Endothelial cell of umbilical vein (primary cell): ENCODE measurements around the gene LYVE1. TPM values are rescaled to one million over a fixed set of nuclear protein-coding genes. Genes with fewer than 3 reads are reported as not detected.

Experiments
- BruUV-seq: library from RNA; stranded (reverse); fragments of 400-500 nt; replicated peaks from 2 replicates; lab custom pipeline; 2021; lab: Mats Ljungman, UMichigan
- CTCF ChIA-PET: fragments of 300-600, 350-600 bp; sonication (Branson Sonifier 250); formaldehyde crosslinking; loops from one replicate; lab custom pipeline; 2021; ENCODE audit warnings: antibody characterized with exemption, inconsistent platforms; lab: Charles Lee
- POLR2A ChIA-PET: fragments of 300-600, 350-600 bp; sonication (Branson Sonifier 250); formaldehyde crosslinking; loops from one replicate; lab custom pipeline; 2021; ENCODE audit warnings: antibody characterized with exemption, inconsistent platforms; lab: Charles Lee
- DNase-seq: peaks from one replicate; pipeline ENCODE4 v3.0.0-alpha.2; 2011; ENCODE audit warnings: low read depth, low spot score
- FAIRE-seq: peaks from 2 replicates; lab custom pipeline; 2011; peaks lifted over from hg19 to GRCh38; lab: Jason Lieb, UNC
- H2AFZ ChIP-seq: 2 replicates; pipeline ENCODE4 v1.6.0; 2012; ENCODE audit warnings: low read depth, low read length, control low read depth, inconsistent platforms
- H3K27ac ChIP-seq: 2 replicates; pipeline ENCODE4 v1.5.1; 2011; ENCODE audit warnings: low read depth, mild to moderate bottlenecking, control low read depth, low read length, moderate library complexity; ENCODE audit not compliant: insufficient read depth
- H3K27me3 ChIP-seq, 2 experiments: 2 replicates each; pipeline versions ENCODE4 v1.6.0 to v1.6.1; 2011; ENCODE audit warnings: low read length in 2 of 2, mixed read lengths in 1 of 2; ENCODE audit not compliant: control insufficient read depth in 2 of 2, insufficient read depth in 2 of 2
- H3K36me3 ChIP-seq, 2 experiments: 2 replicates in 1 of 2; 3 replicates in 1 of 2; pipeline ENCODE4 v1.5.1; 2011; ENCODE audit warnings: low read length in 2 of 2, mild to moderate bottlenecking in 1 of 2, moderate library complexity in 1 of 2; ENCODE audit not compliant: control insufficient read depth in 2 of 2, insufficient read depth in 2 of 2; ENCODE audit errors: extremely low read depth in 1 of 2
- H3K4me1 ChIP-seq: 3 replicates; pipeline ENCODE4 v1.5.1; 2011; ENCODE audit warnings: mild to moderate bottlenecking, low read length; ENCODE audit not compliant: control insufficient read depth, insufficient read depth; ENCODE audit errors: extremely low read depth
- H3K4me2 ChIP-seq: 2 replicates; pipeline ENCODE4 v1.6.1; 2011; ENCODE audit warnings: low read length, control low read depth, mixed read lengths; ENCODE audit not compliant: insufficient read depth
- H3K4me3 ChIP-seq, 3 experiments: fragments of 200-600 bp in 1 of 3; sonication (generic), shearing (Covaris generic) in 1 of 3; replicated peaks in 1 of 3; 2 replicates each; pipeline ENCODE4 v1.5.1; 2011 to 2016; ENCODE audit warnings: control low read depth in 3 of 3, low read length in 3 of 3, mild to moderate bottlenecking in 2 of 3, inconsistent platforms in 1 of 3, low read depth in 1 of 3, moderate library complexity in 1 of 3; ENCODE audit not compliant: insufficient read depth in 1 of 3
- H3K79me2 ChIP-seq: 2 replicates; pipeline ENCODE4 v1.6.0; 2012; ENCODE audit warnings: low read length, inconsistent platforms; ENCODE audit not compliant: control insufficient read depth, insufficient read depth
- H3K9ac ChIP-seq: replicated peaks from 2 replicates; pipeline ENCODE3; 2011; ENCODE audit warnings: low read length, control low read depth; ENCODE audit not compliant: insufficient read depth; ENCODE audit errors: extremely low read depth
- H3K9me1 ChIP-seq: replicated peaks from 3 replicates; pipeline ENCODE4 v1.6.0; 2011; ENCODE audit warnings: mild to moderate bottlenecking, low read length; ENCODE audit not compliant: control insufficient read depth, insufficient read depth; ENCODE audit errors: extremely low read depth
- H3K9me3 ChIP-seq: replicated peaks from 2 replicates; pipeline ENCODE4 v1.5.1; 2012; ENCODE audit warnings: low read length, inconsistent platforms; ENCODE audit not compliant: control insufficient read depth, insufficient read depth
- H4K20me1 ChIP-seq: replicated peaks from 2 replicates; pipeline ENCODE3; 2011; ENCODE audit warnings: mild to moderate bottlenecking, low read length; ENCODE audit not compliant: control insufficient read depth, insufficient read depth; ENCODE audit errors: extremely low read depth
- EZH2 ChIP-seq: IDR thresholded peaks from 2 replicates; pipeline ENCODE4 v1.6.1; 2012; ENCODE audit warnings: borderline replicate concordance, low read depth, mild to moderate bottlenecking, moderate library complexity, low read length, inconsistent platforms; ENCODE audit not compliant: severe bottlenecking
- FOS ChIP-seq: IDR thresholded peaks from 2 replicates; pipeline ENCODE4 v1.6.1; 2011; ENCODE audit warnings: mild to moderate bottlenecking, low read length, moderate library complexity, borderline replicate concordance; ENCODE audit not compliant: insufficient read depth
- GATA2 ChIP-seq: IDR thresholded peaks from 2 replicates; pipeline ENCODE4 v1.7.0; 2011; ENCODE audit warnings: low read depth, mild to moderate bottlenecking, moderate library complexity, mixed read lengths, low read length; ENCODE audit not compliant: insufficient read length, insufficient read depth
- JUN ChIP-seq: IDR thresholded peaks from 2 replicates; pipeline ENCODE4 v1.6.1; 2011; ENCODE audit warnings: borderline replicate concordance, low read depth; ENCODE audit not compliant: insufficient read length, insufficient read depth
- MYC ChIP-seq: IDR thresholded peaks from one replicate; pipeline ENCODE4 v1.6.1; 2011; ENCODE audit warnings: mild to moderate bottlenecking, low read depth, low read length
- POLR2A ChIP-seq: IDR thresholded peaks from 2 replicates; pipeline ENCODE4 v1.6.1; 2012; ENCODE audit warnings: low read depth, mild to moderate bottlenecking, control low read depth, low read length
- POLR2AphosphoS5 ChIP-seq: IDR thresholded peaks from 2 replicates; pipeline ENCODE4 v1.6.1; 2012; ENCODE audit warnings: low read depth, mild to moderate bottlenecking, control low read depth, low read length, moderate library complexity; ENCODE audit not compliant: insufficient read depth
- dilution Hi-C: fragments of 300-500 bp; cut with MboI; formaldehyde crosslinking; loops from one replicate; pipeline ENCODE4 v1.15.0; 2019; ENCODE audit warnings: low sequenced_read_pairs; ENCODE audit not compliant: extremely low pct_ligation_motif_present
- intact Hi-C: fragments of 100-400 bp; cut with micrococcal nuclease; formaldehyde crosslinking; loops from one replicate; pipeline ENCODE4 v1.10.0; 2022
- polyA plus RNA-seq, 4 experiments: library from polyadenylated mRNA; depleted of rRNA in 3 of 4; stranded (reverse) in 3 of 4; unstranded in 1 of 4; fragments of >200 nt; gene quantifications; 2 replicates each; pipeline versions ENCODE4 v1.2.1 to v1.2.3, GENCODE V29; 2011 to 2012; ENCODE audit warnings: missing spikeins in 1 of 4
- total RNA-seq: library from RNA; stranded (reverse); gene quantifications from 2 replicates; pipeline ENCODE4 v1.2.3, GENCODE V29; 2021
- TF ChIP-seq, protein P1 (sequence below), 2 donors: IDR thresholded peaks; 1 replicate in 1 of 2; 2 replicates in 1 of 2; pipeline ENCODE4 v1.5.1; 2011; ENCODE audit warnings: low read length in 2 of 2, mild to moderate bottlenecking in 2 of 2, moderate library complexity in 2 of 2, control low read depth in 1 of 2, inconsistent platforms in 1 of 2, low read depth in 1 of 2; ENCODE audit not compliant: insufficient read depth in 1 of 2; ENCODE audit errors: extremely low read depth in 1 of 2
- TF ChIP-seq, protein P2 (sequence below): IDR thresholded peaks from 2 replicates; pipeline ENCODE4 v1.6.1; 2011; ENCODE audit not compliant: insufficient read depth, insufficient read length

Gene LYVE1
- total and polyA plus RNA-seq, 2 donors (not counting 3 experiments of a cell fraction or from before 2014, with no cell fraction given) = 4.6 to 7.6 TPM

DNA sequence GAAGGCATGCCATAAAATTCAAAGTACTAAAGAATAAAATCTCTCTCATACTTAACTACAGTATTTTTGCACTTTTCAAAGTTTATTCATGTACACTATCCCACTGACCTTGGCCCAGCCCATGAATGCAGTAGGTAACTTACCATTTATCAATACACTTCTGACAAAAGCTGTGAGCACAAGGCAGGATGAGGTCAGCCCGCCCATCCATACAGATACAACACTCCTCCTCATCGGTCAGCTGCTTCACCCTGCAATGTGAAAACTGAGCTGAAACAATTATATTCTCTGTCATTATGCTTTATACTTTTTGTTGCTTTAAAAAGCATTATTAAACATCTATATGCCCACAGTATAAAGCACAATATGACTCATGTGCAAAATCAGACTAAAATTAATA lies 49.6 kb downstream of the LYVE1 start:
- intact Hi-C loops (no loop called here), dilution Hi-C loops (no loop called here)
- DNase-seq = no peak
- peaks cover 0 to 5% of the 10 kb centered on the region in 2 experiments for H3K36me3 ChIP-seq
- H3K9me1 ChIP-seq = no peaks in the 10 kb centered on the region
- H3K4me2 ChIP-seq = no peak overlapping the region
- H3K4me3 ChIP-seq = no peak overlapping the region
- CTCF ChIA-PET = interaction anchor here (1.0 to 2.7 kb wide), 3 partner anchors 22 to 113 kb away, joined by 3 to 16 read pairs (median 3); partner anchors contain the start of gene RNF141
- H3K4me1 ChIP-seq = peaks cover 24% of the 10 kb centered on the region
- H3K27me3 ChIP-seq = no peaks in the 10 kb centered on the region
- H2AFZ ChIP-seq = no peak overlapping the region
- no peak overlapping the region for H3K27ac ChIP-seq
- no TSS peak for BruUV-seq
- POLR2A ChIA-PET = no interaction called here
- H4K20me1 ChIP-seq = no peaks in the 10 kb centered on the region
- no peaks in the 10 kb centered on the region for H3K9me3 ChIP-seq
- H3K9ac ChIP-seq = no peak overlapping the region
- H3K79me2 ChIP-seq = no peaks in the 10 kb centered on the region
- FAIRE-seq = no peak
- TF ChIP-seq POLR2A (no peak), POLR2AphosphoS5 (no peak), EZH2 (no peak), JUN (no peak), MYC (no peak), FOS (no peak), GATA2 (no peak)
- TF ChIP-seq, protein P1, sequence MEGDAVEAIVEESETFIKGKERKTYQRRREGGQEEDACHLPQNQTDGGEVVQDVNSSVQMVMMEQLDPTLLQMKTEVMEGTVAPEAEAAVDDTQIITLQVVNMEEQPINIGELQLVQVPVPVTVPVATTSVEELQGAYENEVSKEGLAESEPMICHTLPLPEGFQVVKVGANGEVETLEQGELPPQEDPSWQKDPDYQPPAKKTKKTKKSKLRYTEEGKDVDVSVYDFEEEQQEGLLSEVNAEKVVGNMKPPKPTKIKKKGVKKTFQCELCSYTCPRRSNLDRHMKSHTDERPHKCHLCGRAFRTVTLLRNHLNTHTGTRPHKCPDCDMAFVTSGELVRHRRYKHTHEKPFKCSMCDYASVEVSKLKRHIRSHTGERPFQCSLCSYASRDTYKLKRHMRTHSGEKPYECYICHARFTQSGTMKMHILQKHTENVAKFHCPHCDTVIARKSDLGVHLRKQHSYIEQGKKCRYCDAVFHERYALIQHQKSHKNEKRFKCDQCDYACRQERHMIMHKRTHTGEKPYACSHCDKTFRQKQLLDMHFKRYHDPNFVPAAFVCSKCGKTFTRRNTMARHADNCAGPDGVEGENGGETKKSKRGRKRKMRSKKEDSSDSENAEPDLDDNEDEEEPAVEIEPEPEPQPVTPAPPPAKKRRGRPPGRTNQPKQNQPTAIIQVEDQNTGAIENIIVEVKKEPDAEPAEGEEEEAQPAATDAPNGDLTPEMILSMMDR (IDR thresholded peaks at IDR 0.05; ENCODE audit: extremely low read depth in 1 of 2, insufficient read depth in 1 of 2, low read depth in 1 of 2, low read length in 2 of 2) = no peak
- TF ChIP-seq, protein P2, sequence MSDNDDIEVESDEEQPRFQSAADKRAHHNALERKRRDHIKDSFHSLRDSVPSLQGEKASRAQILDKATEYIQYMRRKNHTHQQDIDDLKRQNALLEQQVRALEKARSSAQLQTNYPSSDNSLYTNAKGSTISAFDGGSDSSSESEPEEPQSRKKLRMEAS = no peak
